Hematopoietic multipotent progenitor cell treated with erythropoietin and hydrocortisone succinate and interleukin-3 and kit ligand, for 4 days (in vitro differentiated cells): ENCODE results near the gene ARHGEF17.
A peak's percentile ranks its signal among the peaks of the same experiment; 100 is the strongest.

Source experiments
- DNase-seq: peaks from one replicate; pipeline ENCODE4 v3.0.0-alpha.2; 2015

The ARHGEF17 gene

GRCh38 chr11:73383249-73384124 lies 75.4 kb downstream of the ARHGEF17 start:
- no peak for DNase-seq

GRCh38 chr11:73384125-73384441 lies 76.0 kb downstream of the ARHGEF17 start:
- no peak for DNase-seq

DNA sequence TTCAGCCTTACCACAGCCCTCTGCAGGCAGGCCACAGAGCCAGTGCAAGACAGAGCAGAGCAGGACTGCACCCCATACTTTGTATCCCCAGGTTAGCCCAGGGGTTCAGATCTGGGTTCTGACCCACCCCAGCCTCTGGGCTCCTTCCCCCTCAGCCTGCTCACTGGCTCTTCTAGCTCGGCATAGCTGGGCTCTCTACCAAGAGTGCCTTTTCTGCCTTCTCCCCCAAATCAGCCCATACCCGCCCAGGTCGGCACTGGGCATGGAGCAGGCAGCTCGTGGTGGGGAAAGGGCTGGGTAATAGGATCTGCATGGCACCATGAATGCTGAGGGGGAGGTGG lies 76.4 kb downstream of the ARHGEF17 start:
- no peak for DNase-seq

DNA sequence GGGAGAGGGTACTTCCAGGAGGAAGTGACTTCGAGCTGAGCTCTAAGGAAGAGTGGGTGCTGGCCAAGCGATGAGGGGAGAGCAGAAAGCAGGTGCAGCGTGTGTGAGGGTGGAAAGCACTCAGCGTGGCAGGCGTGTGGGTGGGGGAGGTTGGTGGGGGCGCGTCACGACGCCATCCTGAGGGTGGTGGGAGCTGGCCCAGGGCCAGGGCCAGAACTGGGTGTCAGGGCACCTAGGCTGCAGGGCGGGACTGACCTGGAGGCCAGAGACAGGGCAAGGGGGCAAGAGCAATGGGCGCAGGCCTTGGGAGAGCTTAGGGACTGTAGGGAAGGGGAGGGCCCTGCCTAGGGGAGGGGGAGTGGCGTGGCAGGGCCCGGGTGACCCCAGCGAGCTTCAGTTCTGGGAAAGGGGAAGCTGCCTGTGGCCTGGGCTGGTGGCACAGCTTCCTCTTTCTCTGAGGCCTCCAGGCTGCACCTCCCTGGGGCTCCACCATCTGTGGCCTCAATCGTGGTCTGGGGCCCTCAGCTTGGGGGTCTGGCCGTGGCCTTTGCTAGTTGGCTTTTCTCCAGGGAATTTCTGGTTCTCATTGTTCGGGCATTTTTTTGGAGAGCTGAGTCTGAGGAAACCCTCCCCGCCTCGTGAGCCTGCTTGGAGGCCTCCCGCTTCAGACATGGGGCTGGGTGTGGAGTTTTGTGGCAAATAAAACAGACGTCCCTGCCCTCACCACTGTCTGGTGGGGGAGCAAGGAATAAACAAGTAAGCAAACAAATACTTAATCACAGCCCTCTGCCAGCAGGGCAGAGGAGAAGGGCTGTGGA lies 77.0 kb downstream of the ARHGEF17 start:
- peak; percentile 97 for DNase-seq

DNA sequence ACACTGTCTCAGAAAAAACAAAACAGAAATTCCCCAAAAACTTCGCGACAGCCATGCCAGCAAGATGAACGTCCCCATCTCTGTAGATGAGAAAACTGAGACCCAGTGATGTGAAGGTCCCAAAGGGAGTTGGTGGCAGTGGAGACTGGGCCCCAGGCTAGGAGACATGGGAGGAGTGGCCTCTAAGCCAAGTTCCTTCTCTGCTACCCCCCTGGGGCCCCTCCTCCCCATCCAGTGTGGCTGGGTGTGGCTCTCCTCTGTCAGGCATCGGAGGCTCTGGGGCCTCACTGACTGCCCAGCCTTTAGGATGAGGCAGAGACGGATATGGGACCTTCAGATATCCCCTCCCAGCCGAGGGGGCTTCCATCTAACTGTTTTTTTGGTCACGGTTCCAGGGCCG lies 77.9 kb downstream of the ARHGEF17 start:
- peak; percentile 93 for DNase-seq

- no peak for DNase-seq
Observed at GRCh38 chr11:73386546-73386945, 78.5 kb downstream of the ARHGEF17 start.

DNA sequence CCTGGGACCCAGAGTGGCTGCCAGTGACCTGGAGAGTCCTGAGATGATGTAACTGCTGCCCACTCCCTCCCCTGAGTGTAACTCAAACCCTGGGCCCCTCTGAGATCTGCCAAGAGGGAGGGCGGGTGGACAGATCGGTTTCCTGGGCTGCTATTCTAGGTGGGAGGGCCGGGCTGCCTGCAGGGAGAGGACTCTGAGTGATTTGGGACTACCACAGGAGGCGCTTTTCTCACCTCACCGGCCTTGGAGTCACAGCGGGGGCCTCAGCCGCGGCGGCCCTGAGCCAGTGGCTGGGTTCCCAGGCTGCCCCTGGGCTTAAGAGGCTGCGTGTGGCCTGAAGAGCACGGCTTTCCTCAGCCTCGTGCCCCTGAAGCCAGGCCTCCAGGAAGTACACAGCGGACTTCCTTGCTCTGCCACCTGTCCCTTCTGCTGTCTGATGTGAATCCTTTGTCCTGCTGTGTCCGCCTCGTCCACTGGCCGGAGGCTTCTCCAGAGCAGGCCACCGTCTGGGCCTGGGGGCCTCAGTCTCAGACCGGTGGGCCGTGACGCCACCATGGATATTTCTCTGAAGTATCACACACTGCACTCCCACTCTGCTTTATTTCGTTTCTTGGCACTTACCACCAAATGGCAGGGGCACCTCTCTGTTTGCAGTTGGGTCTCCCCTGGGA lies 79.7 kb downstream of the ARHGEF17 start:
- DNase-seq: peak; percentile 36

DNA sequence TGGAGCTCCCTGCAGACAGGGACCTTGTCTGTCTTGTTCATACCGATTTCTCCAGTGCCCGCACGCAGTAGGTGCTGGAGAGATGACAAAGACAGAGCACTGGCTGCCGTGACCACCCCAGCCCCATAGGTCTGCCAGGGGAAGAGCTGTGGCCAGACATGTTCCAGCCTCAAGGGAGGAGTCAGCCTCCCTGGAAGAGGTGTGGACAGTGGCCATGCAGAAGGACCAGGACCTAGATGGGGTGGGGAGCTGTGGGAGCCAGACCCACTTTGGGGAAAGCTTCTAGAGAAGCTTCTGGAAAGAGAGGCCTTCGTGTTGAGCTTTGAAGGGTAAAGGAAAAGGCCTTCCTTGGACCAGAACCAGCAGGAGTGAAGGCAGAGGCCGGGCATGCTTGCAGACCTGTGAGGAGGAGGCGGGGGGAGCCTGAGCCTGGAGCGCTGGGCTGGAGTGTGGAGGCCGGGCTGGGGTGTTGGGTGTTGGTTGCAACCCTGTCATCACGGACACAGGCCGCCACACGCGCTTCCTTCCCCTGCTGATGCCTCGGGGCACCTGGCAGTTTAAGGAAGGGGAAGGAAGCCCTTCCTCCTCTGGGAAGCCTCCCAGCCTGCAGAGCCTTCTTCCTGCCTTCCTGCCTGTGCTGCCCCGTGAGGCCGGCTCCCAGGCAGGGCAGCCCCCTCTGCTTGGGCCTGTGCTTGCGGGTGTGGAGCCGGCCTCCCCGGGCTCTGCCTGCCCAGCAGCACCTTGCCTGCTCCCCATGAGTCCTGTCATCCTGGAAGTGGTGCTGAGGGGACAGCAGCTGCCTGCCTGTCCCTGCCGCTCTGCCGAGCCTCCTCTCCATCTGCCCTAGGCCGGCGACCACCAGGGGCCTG lies 80.4 kb downstream of the ARHGEF17 start:
- DNase-seq: peak; percentile 60

GRCh38 chr11:73389134-73389525 lies 81.1 kb downstream of the ARHGEF17 start:
- DNase-seq: no peak

DNA sequence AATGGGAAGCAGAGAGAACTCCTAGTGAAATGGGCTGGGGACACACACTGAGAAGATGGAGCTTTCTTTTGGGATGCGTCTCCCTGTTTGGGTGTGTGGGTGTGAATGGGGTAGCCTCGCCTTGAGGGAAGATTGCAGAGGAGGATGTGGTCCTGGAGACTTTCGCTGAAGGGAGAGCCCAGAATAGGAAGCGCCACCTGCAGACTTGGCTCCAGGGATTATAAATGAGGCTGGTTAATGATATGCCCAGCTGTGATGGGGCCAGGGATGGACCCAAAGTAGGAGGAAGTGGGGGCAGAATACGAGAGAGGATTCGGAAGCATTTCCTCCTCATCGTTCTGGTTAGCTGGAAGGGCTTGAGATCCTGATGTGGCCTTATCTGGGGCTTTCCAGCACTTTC lies 81.8 kb downstream of the ARHGEF17 start:
- DNase-seq: no peak

DNA sequence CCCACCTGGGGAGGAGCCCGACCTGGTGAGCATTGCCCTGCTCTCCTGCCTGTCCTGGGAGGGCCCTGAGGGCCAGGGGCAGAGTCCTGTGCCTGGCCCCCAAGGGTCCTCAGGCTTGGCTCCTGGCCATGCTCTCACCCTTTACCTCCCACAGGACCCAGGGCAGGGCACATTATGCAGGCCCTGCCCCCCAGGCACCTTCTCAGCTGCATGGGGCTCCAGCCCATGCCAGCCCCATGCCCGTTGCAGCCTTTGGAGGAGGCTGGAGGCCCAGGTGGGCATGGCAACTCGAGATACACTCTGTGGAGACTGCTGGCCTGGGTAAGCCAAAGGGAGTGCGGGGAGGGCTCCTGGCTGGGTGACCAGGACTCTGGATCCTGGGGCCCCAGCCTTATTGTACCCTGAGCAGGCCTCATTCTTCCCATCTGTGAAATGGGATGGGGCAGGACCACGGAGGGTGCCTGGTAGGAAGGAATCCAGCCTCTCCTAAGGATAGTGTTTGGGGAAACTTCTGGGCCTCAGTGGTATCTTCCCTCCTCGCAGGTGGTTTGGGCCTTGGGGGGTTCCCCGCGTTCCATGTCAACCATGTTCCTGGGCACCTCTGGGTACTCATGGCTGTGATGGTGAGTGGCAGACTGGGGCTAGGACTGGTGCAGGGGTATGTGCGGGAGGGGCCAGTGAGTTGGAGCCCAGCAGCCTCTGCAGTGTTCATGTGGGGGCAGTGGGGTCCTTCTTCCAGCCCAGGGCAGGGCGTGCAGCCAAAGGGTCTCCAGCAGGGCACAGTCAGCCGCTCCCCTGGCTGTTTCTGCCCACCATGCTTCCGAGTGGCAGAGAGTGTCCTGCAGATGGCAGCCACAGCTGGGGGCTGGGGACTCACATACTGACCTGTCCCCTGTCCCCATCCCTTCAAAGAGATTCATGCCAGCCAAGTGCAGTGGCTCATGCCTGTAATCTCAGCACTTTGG lies 82.8 kb downstream of the ARHGEF17 start:
- no peak for DNase-seq

DNA sequence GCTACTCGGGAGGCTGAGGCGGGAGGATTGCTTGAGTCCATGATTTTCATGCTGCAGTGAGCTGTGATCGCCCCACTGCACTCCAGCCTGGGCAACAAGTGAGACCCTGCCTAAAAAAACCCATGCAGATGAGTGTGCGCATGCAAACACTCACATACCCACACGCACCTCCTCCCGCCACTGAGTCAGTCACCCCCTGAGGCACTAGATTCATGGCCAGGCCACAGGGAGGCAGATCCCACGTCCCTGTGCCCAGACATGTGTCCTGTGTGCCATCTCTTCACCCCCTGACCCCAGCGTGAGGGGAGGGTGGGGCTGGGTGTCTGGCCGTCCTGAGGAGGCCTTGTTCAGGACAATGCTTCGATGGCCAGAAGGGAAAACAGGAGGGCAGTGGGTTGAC lies 83.6 kb downstream of the ARHGEF17 start:
- no peak for DNase-seq

DNA sequence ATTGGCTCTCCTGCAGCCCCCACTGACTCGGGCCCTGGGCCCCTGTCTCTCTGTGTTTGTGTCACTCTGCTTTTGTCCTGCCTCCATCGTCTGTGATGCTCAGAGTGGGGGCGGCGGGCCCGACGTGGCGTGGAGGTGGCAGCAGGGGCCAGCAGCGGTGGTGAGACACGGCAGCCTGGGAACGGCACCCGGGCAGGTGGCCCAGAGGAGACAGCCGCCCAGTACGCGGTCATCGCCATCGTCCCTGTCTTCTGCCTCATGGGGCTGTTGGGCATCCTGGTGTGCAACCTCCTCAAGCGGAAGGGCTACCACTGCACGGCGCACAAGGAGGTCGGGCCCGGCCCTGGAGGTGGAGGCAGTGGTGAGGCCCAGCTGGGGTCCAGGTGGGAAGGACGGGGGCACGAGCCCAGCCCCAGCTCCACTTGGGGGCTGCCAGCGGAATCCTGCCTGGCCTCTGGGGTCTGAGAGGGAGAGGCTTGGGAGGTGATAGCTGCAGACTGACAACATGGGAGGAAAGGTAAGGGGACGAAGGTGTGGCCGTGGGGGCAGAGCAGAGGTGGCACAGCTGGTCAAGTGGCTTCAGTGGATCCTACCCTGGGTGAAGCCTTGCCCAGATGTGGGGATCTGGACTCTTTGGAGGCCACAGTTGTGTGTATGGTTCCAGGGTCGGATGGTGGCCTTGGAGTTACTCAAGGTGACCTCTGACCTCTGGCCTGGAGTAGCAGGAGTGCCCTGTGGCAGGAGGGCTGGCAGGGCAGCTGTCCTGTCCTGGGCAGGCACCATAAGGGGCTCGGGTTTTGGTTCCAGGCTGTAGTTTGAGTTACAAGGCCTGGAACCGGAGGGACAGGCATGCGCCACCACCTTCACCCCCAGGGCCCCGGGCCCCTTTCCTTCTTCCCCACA lies 84.3 kb downstream of the ARHGEF17 start:
- no peak for DNase-seq

DNA sequence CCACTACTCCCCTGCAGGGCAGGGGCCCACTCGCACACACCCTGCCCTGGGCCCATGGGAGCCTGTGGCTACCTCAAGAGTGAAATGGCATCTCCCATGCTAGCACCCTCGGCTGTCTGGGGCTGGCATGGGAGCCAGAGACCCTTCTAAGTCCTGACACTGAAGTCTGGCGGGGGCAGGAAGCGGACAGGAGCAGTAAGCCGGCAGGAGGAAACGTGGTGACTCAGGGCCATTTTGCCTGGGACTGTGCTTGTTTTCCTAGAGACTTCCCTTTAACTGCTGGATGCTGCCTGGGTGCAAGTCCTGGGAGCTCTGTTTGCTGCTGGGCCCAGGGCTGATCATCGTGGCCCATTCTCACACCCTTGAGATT lies 84.9 kb downstream of the ARHGEF17 start:
- no peak for DNase-seq

DNA sequence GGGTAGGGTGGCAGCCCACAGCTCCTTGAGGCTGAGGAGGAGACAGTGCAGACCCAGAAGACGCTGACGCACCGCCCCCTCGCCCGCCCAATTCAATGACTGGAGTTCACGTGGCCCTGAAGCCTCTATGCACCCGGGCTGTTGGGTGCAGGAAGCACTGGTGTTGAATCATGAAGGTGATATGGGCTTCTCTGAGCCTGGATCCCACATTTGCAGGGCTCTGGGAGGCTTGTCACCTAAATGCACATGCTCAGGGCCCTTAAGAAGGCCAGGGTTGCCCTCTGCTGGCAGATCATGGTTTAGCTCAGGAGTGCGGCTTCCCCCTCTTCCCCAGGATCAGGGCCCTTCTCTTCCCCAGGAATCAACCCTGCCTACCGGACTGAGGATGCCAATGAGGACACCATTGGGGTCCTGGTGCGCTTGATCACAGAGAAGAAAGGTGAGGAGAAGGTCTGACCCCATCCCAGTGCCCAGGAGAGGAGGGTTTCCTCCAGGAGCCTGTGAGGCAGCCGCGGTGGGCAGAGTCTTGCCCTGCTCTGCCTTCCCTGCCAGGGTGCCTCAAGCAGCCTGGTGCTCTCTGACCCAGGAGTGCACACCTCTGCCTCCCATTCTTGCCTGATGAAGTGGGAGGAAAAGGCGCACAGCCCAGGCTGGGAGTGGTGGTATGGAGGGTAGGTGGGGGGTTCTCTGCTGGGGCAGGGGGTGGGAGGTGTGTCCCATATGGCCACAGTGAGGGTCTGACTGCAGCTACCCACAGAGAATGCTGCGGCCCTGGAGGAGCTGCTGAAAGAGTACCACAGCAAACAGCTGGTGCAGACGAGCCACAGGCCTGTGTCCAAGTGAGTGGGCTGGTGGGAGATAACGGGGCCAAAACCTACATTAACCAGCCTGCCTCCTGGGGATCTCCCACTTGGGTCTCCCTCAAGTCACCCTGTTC lies 85.7 kb downstream of the ARHGEF17 start:
- DNase-seq: peak; percentile 91

DNA sequence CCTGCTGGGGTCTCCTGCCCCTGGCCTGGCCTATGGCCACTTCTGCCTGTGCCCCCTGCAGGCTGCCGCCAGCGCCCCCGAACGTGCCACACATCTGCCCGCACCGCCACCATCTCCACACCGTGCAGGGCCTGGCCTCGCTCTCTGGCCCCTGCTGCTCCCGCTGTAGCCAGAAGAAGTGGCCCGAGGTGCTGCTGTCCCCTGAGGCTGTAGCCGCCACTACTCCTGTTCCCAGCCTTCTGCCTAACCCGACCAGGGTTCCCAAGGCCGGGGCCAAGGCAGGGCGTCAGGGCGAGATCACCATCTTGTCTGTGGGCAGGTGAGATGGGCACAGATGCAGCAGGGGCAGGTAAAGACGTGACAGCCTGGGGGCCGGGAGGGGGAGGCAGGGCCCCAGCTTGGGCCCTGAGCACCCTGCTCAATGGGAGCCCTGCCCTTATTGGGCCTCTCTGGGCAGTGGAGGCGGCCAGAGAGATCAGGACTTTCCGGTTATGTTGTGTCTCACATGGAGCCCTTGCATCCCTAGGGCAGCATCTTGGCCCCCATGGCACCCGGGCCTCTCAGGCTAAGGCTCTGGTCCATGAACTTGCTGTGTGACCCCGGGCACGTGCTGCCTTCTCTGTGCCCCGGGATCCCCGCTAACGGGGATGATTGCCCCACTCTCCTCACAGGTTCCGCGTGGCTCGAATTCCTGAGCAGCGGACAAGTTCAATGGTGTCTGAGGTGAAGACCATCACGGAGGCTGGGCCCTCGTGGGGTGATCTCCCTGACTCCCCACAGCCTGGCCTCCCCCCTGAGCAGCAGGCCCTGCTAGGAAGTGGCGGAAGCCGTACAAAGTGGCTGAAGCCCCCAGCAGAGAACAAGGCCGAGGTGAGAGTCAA lies 86.6 kb downstream of the ARHGEF17 start:
- no peak for DNase-seq

GRCh38 chr11:73395297-73396208 lies 87.5 kb downstream of the ARHGEF17 start:
- DNase-seq: no peak
